ENCODE results near the gene OTOG.
A peak's percentile ranks its signal among the peaks of the same experiment; 100 is the strongest.

OTOG gene

GRCh38 chr11:17637901-17638300 lies 90.8 kb downstream of the OTOG start:
- DNase-seq (ENCODE audit: low spot score), result peak; percentile 5
- no peak for TF ChIP-seq CTCF (IDR thresholded peaks at IDR 0.05; ENCODE audit: extremely low read depth, insufficient read depth, missing control alignments)
- in situ Hi-C loops (cut with MboI; ENCODE audit: low pct_unique_long_range_greater_than_20kb, low sequenced_read_pairs, unreplicated experiment), result no loop called here

- in situ Hi-C loops (cut with MboI; ENCODE audit: low pct_unique_long_range_greater_than_20kb, low sequenced_read_pairs, unreplicated experiment), result no loop called here
- no peak for TF ChIP-seq CTCF (IDR thresholded peaks at IDR 0.05; ENCODE audit: extremely low read depth, insufficient read depth, missing control alignments)
- peak; percentile 2 for DNase-seq (ENCODE audit: low spot score)
Observed at GRCh38 chr11:17638311-17638710, 91.3 kb downstream of the OTOG start.

GRCh38 chr11:17639091-17639490 lies 92.0 kb downstream of the OTOG start:
- no peak for TF ChIP-seq CTCF (IDR thresholded peaks at IDR 0.05; ENCODE audit: extremely low read depth, insufficient read depth, missing control alignments)
- DNase-seq (ENCODE audit: low spot score), result no peak
- in situ Hi-C loops (cut with MboI; ENCODE audit: low pct_unique_long_range_greater_than_20kb, low sequenced_read_pairs, unreplicated experiment), result no loop called here

- TF ChIP-seq CTCF (IDR thresholded peaks at IDR 0.05; ENCODE audit: extremely low read depth, insufficient read depth, missing control alignments), result no peak
- no peak for DNase-seq (ENCODE audit: low spot score)
- in situ Hi-C loops (cut with MboI; ENCODE audit: low pct_unique_long_range_greater_than_20kb, low sequenced_read_pairs, unreplicated experiment), result no loop called here
Observed at GRCh38 chr11:17639781-17640180, 92.7 kb downstream of the OTOG start.

GRCh38 chr11:17640493-17641164 lies 93.6 kb downstream of the OTOG start:
- TF ChIP-seq CTCF (IDR thresholded peaks at IDR 0.05; ENCODE audit: extremely low read depth, insufficient read depth, missing control alignments), result no peak
- in situ Hi-C loops (cut with MboI; ENCODE audit: low pct_unique_long_range_greater_than_20kb, low sequenced_read_pairs, unreplicated experiment), result no loop called here
- DNase-seq (ENCODE audit: low spot score), result peak; percentile 3

- in situ Hi-C loops (cut with MboI; ENCODE audit: low pct_unique_long_range_greater_than_20kb, low sequenced_read_pairs, unreplicated experiment), result no loop called here
- no peak for DNase-seq (ENCODE audit: low spot score)
Observed at GRCh38 chr11:17641792-17642350, 94.8 kb downstream of the OTOG start.

More at GRCh38 chr11:17641792-17642350, 94.8 kb downstream of the OTOG start:
- TF ChIP-seq CTCF (IDR thresholded peaks at IDR 0.05; ENCODE audit: extremely low read depth, insufficient read depth, missing control alignments), result no peak
